Motor neuron (in vitro differentiated cells): Measurements from ENCODE around the gene NFKBIE. TPM values are rescaled to one million over a fixed set of nuclear protein-coding genes. Genes with fewer than 3 reads are reported as not detected.
A peak's percentile ranks its signal among the peaks of the same experiment; 100 is the strongest.
"Not testable (repeated sequence)": the region's sequence is repeated elsewhere in the genome, so short reads cannot be mapped to it uniquely, and the experiment has no call there.

Source experiments
- ATAC-seq, 8 experiments: fragments of 200-7000 bp; cut with Tn5 transposase; replicated peaks in 6 of 8; 2 replicates each; pipeline ENCODE4 v1.8.0; 2021; ENCODE audit warnings: mild to moderate bottlenecking in 8 of 8, moderate library complexity in 8 of 8
- H3K27ac ChIP-seq, 2 donors: fragments of 250-450 bp; sonication (Bioruptor Pico); 2 replicates each; pipeline ENCODE4 v1.9.0; 2021; ENCODE audit warnings: antibody characterized with exemption in 2 of 2, mild to moderate bottlenecking in 2 of 2, moderate library complexity in 1 of 2
- H3K4me1 ChIP-seq, 2 donors: fragments of 250-450 bp; sonication (Bioruptor Pico); replicated peaks in 1 of 2; 2 replicates each; pipeline ENCODE4 v1.6.1; 2021; ENCODE audit warnings: antibody characterized with exemption in 2 of 2, mild to moderate bottlenecking in 2 of 2, moderate library complexity in 1 of 2
- H3K4me3 ChIP-seq, 5 donors: fragments of 250-450 bp; sonication (Bioruptor Pico); 2 replicates each; pipeline ENCODE4 v1.9.0; 2021; ENCODE audit warnings: antibody characterized with exemption in 5 of 5, mild to moderate bottlenecking in 5 of 5, moderate library complexity in 4 of 5
- WGBS, 10 experiments: fragments of 450-650 bp; shearing (Covaris generic); methylation state at CpG; one replicate each; pipeline ENCODE4 v1.0.0; 2022; 5-methylcytosine and 5-hydroxymethylcytosine counted together
- in situ Hi-C, 9 experiments: fragments of 400-800 bp; cut with MboI; loops; one replicate each; pipeline ENCODE4 v1.15.0; 2021; ENCODE audit warnings: low sequenced_read_pairs in 9 of 9, low pct_unique_long_range_greater_than_20kb in 2 of 9; ENCODE audit not compliant: unreplicated experiment in 9 of 9
- total RNA-seq, 8 experiments: library from RNA; unstranded; fragments of 300-600 nt; gene quantifications; 2 replicates each; pipeline versions ENCODE4 v1.2.3 to v1.2.4, GENCODE V29; 2022

Gene NFKBIE, protein sequence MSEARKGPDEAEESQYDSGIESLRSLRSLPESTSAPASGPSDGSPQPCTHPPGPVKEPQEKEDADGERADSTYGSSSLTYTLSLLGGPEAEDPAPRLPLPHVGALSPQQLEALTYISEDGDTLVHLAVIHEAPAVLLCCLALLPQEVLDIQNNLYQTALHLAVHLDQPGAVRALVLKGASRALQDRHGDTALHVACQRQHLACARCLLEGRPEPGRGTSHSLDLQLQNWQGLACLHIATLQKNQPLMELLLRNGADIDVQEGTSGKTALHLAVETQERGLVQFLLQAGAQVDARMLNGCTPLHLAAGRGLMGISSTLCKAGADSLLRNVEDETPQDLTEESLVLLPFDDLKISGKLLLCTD
- 10 to 100 TPM in 1 of 8 experiments, 1 to 10 TPM in 7; 5.0 to 10.6 (median 8.0) TPM for total RNA-seq

DNA sequence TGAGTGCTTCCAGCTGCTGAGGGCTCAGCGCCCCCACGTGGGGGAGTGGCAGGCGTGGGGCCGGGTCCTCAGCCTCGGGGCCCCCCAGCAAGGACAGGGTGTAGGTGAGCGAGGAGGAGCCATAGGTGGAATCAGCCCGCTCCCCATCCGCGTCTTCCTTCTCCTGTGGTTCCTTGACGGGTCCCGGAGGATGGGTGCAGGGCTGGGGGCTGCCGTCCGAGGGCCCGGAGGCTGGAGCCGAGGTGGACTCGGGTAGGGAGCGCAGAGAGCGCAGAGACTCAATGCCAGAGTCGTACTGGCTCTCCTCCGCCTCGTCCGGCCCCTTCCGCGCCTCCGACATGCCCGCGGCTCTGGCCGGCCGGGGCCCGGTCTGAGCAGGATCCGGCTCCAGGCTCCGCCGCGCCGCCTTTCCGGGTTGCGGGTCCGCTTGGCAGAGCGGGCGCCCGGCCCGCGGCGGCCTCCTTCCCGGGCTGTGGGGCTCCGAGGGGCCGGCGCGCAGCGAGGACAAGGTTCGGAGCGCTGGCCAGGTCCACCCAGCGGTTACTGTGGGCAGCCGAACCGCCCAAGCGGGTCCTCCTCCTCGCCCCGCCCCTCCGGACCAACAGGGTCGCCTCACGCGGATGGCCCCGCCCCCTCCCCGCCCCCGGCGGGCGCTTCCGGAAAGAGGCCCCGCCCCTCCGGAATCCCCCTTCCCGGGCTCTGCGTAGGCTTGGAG, at the start of gene NFKBIE:
NFKBIE (minus strand) TSS at position 545 of the 715 bp plus-strand sequence; CDS start at position 340, 205 bp downstream.
- peaks cover 44 to 49% of the 10 kb centered on the region in 2 donors for H3K4me1 ChIP-seq
- 0 to 17% (median 0%) methylated on average over 1 to 11 of the region's 72 CpGs; no CpG with 5 or more reads in 3 of the 10 experiments for WGBS, 10 experiments
- in situ Hi-C loops: loop anchor here in 3 of 9 experiments (10.0 kb wide), 1 partner anchor 70 kb away; no protein-coding TSS in a partner anchor
- peak within 1 kb of the TSS; percentile 57 to 75 for H3K27ac ChIP-seq
- peak; percentile 68 to 85 (median 78) for ATAC-seq
- peak within 1 kb of the TSS; percentile 61 to 83 (median 71) for H3K4me3 ChIP-seq

- H3K4me1 ChIP-seq, in situ Hi-C loops, ATAC-seq, H3K27ac ChIP-seq, H3K4me3 ChIP-seq: not testable (repeated sequence)
- 34 to 94% (median 83%) methylated on average over 3 to 6 of the region's 8 CpGs; no CpG with 5 or more reads in 4 of the 10 experiments for WGBS, 10 experiments
Measured at GRCh38 chr6:44314657-44315056, 49.3 kb upstream of the NFKBIE start.

- in situ Hi-C loops: no loop called here
- ATAC-seq: peak; percentile 93 to 98 (median 95)
- 0 to 17% (median 3%) methylated on average over 1 to 24 of the region's 52 CpGs for WGBS, 10 experiments
- Histone ChIP-seq H3K4me3 (peak within 1 kb of the TSS; percentile 65 to 100 (median 80)), H3K4me1 (peaks cover 6% of the 10 kb centered on the region in 2 donors), H3K27ac (peak within 1 kb of the TSS; percentile 57 to 67)
Measured at GRCh38 chr6:44312901-44313788, 47.8 kb upstream of the NFKBIE start, which contains the start of gene AARS2. AARS2 (minus strand) TSS chr6:44313347; CDS start chr6:44313323, 24 bp downstream.

- Histone ChIP-seq H3K4me3 (no peak overlapping the region), H3K4me1 (peaks cover 6% of the 10 kb centered on the region in 2 donors), H3K27ac (no peak overlapping the region)
- no peak for ATAC-seq
- in situ Hi-C loops: no loop called here
- WGBS, 10 experiments: 83 to 100% (median 100%) methylated on average over 1 to 3 of the region's 3 CpGs; no CpG with 5 or more reads in 4 of the 10 experiments
Measured at GRCh38 chr6:44311767-44312166, 46.4 kb upstream of the NFKBIE start.

DNA sequence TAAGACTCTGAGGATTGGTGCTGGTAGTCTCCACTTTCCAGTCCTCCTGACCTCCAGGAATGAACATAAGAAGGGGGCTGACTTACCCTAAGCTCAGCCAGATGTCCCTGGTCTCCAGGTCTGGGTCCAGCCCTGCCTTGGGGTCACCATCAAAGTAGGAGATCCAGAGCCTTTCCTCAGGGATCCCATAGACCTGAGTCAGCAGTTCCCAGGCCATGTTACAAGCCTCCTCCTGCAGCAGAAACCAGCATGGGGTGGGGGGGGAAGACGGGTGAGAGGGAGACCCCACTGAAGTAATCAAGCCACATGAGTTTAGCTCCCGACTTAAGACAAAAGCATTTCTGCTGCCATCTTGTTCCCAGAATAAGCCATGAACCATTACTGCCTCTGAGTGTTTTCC, 46.0 kb upstream of the NFKBIE start:
- no peak overlapping the region for H3K27ac ChIP-seq
- in situ Hi-C loops: no loop called here
- WGBS, 10 experiments: 86 to 100% methylated on average over 1 of the region's 2 CpGs; no CpG with 5 or more reads in 8 of the 10 experiments
- ATAC-seq: no peak
- H3K4me1 ChIP-seq: peaks cover 6% of the 10 kb centered on the region in 2 donors
- H3K4me3 ChIP-seq: no peak overlapping the region

DNA sequence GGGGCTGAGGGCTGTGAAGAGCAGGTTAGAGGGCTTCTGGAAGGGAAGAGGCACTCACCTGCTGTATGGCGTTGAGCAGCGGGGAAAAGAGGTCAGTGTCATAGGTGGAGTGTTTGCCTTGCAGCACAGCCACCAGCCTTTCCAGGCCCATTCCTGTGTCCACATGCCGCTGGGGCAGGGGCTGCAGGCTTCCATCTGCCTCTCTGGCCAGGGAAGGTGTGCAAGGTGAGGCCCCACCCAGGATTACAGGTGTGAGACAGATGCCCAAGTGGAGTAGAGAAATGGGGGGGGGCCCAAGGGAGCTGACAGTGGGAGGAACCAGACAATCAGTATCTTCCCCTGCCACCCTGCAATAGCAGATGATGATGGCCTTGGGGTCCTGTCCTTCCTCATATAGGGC, 44.9 kb upstream of the NFKBIE start:
- 71 to 100% (median 87%) methylated on average over 1 to 3 of the region's 3 CpGs; no CpG with 5 or more reads in 3 of the 10 experiments for WGBS, 10 experiments
- peaks cover 6 to 12% of the 10 kb centered on the region in 2 donors for H3K4me1 ChIP-seq
- no peak overlapping the region for H3K4me3 ChIP-seq
- H3K27ac ChIP-seq: no peak overlapping the region
- in situ Hi-C loops: no loop called here
- ATAC-seq: no peak

- ATAC-seq: no peak
- in situ Hi-C loops: no loop called here
- H3K4me3 ChIP-seq: no peak overlapping the region
Measured at GRCh38 chr6:44309631-44310030, 44.3 kb upstream of the NFKBIE start.

DNA sequence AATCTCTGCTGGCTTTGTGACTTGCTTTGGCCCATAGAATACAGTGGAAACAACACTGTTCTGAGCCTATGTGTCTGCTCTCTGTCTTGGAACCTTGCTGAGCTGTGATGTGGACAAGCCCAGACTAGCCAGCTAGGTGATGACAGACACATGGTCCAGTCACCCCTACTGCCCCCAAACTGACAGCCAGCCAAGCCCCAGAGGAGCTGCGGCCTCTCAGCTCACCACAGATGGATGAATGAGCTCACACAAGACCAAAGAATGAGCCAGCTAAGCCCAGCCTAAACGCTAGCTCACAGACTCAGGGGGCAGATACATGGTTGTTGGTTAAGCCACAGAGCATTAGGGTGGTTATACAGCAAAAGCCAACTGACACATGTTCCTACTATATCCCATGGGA, 43.7 kb upstream of the NFKBIE start:
- in situ Hi-C loops: no loop called here
- WGBS, 10 experiments: 0 to 100% methylated on average over 1 of the region's 2 CpGs; no CpG with 5 or more reads in 8 of the 10 experiments

More at GRCh38 chr6:44309631-44310030, 44.3 kb upstream of the NFKBIE start:
- Histone ChIP-seq H3K27ac (no peak overlapping the region), H3K4me1 (peaks cover 6 to 16% of the 10 kb centered on the region in 2 donors)

GRCh38 chr6:44307217-44307616, 41.9 kb upstream of the NFKBIE start:
- 94 to 100% methylated on average over 1 to 7 of the region's 10 CpGs; no CpG with 5 or more reads in 8 of the 10 experiments for WGBS, 10 experiments
- in situ Hi-C loops: no loop called here
- no peak for ATAC-seq
- Histone ChIP-seq H3K4me1 (peaks cover 3 to 13% of the 10 kb centered on the region in 2 donors), H3K4me3 (no peak overlapping the region), H3K27ac (no peak overlapping the region)

More for the DNA sequence above, 43.7 kb upstream of the NFKBIE start:
- Histone ChIP-seq H3K4me1 (peaks cover 6 to 16% of the 10 kb centered on the region in 2 donors), H3K27ac (no peak overlapping the region), H3K4me3 (no peak overlapping the region)
- ATAC-seq: no peak

- no peak for ATAC-seq
- Histone ChIP-seq H3K27ac (no peak overlapping the region), H3K4me3 (no peak overlapping the region), H3K4me1 (peaks cover 0 to 10% of the 10 kb centered on the region in 2 donors)
- in situ Hi-C loops: no loop called here
- WGBS, 10 experiments: 80 to 100% (median 92%) methylated on average over 1 to 7 of the region's 8 CpGs; no CpG with 5 or more reads in 5 of the 10 experiments
Measured at GRCh38 chr6:44306710-44307109, 41.4 kb upstream of the NFKBIE start.

DNA sequence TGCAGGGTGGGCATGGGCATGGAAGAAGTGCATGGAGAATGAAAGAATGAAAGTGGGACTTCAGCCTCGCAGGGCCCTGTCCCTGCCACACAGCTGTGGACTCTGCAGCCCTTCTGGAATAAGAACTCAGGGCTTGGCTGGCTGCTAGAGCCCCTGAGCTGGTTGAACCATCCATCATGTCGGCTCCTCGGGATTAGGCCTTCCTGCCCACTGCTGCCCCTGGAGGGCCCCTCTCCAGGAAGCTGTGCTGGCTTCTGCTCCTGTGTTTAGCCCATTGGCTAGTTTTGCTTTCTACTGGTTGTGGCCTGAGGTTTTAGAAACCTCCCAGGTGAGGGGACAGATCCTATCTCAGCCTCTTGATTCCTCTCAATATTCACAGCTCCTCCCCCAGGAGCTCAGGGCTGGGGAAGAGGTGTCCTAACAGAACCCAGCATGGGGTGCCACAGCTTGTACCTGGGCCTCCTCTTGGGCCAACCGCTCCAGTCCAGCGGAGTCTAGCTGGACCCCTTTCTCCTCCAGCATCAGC, 39.9 kb upstream of the NFKBIE start:
- ATAC-seq: peak in 6 of 8 experiments; percentile 9 to 43 (median 26)
- peak overlapping the region in 1 of 2 donors; percentile 53 for H3K27ac ChIP-seq
- H3K4me1 ChIP-seq: peaks cover 0 to 10% of the 10 kb centered on the region in 2 donors

More for the DNA sequence above, 39.9 kb upstream of the NFKBIE start:
- in situ Hi-C loops: no loop called here
- 76 to 100% (median 95%) methylated on average over 1 to 4 of the region's 5 CpGs; no CpG with 5 or more reads in 6 of the 10 experiments for WGBS, 10 experiments
- no peak overlapping the region for H3K4me3 ChIP-seq
